HG02610 (cell line): ENCODE measurements around the gene NUDT21.
"Not testable (repeated sequence)": the region's sequence is repeated elsewhere in the genome, so short reads cannot be mapped to it uniquely, and the experiment has no call there.

Experiments used
- ATAC-seq: cut with Tn5 transposase; IDR thresholded peaks from one replicate; pipeline ENCODE4 v1.9.1; 2021; ENCODE audit warnings: mild to moderate bottlenecking, moderate library complexity; ENCODE audit not compliant: unreplicated experiment

NUDT21 gene

DNA sequence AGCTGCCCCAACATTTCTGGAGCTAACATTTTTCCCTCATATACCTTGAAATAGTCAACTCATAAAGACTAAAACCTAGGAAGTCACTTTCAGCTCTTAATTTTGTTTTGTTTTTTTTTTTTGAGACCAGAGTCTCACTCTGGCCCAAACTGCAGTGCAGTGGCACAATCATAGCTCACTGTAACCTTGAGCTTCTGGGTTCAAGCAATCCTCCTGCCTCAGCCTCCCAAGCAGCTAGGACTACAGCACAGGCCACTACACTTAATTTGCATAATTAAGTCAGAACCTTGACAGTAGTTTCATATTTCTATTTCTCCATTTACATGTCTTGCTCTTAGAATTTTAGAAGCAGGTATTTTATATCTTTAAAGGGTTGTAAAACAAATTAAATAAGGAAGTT, 30.5 kb downstream of the NUDT21 start:
- ATAC-seq = no peak

DNA sequence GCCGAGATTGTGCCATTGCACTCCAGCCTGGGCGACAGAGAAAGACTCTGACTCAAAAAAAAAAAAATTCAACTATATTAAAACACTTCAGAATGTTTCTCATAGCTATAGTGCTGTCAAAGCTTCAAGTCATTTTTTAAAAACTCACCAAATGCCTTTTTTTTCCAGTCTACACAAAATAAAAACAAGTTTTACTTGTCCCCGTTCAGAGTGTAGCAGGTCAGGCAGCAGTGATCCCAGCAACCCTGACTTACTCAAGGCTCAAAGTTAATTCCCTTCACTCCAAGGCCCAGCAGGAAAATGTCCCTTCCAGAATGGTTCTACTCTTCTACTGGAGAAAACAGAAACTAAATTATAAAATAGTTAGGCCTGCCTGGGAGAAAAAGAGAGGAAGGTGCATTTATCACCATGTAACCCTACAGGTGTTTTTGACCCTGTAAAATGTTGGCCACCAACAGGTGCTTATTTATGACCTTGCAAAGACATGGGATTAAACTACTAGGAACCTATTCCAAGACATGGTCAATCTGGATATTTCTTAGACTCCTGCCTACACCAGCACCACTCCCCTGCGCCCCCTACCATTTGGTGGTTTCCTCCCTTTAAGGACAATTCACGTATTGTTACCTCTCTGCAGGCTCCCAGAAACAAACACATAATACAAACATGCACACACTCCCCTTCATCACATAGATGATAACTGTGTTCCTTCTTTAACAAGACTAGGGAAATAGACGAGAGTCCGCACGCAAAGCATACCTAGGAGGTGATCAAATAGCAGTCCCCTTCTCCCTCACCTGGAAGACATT, 31.2 kb downstream of the NUDT21 start:
- no peak for ATAC-seq

DNA sequence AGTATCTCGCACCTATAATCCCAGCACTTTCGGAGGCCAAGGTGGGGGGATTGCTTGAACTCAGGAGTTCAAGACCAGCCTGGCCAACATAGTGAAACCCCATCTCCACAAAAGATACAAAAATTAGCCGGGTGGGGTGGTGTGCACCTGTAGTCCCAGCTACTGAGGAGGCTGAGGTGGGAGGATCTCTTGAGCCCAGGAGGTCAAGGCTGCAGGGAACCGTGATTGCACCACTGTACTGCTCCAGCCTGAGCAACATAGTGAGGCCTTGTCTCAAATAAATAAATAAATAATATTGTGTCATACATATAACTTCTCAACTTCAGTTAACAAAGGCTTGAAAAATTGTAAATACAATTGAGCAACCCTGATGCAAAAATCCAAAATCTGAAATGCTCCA, 34.0 kb downstream of the NUDT21 start:
- ATAC-seq = no peak

DNA sequence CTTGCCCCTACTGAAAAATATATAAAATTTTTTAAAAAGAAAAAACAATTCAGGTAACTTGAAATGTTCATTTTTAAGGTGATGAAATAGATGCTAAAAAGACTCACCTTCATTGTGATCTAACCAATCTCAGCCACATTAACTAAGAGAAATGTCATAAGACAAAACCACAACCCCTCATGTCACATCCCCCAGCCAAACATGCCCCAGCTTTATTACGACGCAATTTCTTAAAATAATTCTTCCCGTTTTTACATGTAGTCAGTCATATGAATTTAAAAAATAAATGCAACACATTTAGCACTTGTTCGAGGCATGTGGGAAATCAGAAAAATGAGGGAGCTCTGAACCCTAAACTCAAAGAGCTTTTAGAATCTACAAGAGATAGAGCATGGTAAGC, 35.3 kb downstream of the NUDT21 start:
- ATAC-seq = no peak

DNA sequence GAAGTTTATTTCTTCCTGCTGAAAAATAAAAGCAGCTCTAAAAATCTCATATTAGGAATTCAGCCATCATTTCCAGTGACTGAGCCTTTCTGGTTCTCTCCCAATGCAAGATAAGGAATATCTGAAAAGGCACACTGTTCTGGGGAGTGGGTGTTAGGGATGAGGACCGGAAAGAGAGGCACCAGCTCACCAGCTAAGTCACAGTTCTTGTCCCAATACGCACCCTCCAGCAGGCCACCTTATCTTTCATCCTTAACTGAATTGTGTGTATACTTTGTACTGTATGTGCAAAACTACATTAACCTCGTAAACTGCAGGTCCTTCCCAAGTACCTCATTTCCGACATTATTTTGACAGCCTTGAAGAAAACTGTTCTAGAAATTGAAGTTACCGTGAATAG, 36.8 kb downstream of the NUDT21 start:
- no peak for ATAC-seq

DNA sequence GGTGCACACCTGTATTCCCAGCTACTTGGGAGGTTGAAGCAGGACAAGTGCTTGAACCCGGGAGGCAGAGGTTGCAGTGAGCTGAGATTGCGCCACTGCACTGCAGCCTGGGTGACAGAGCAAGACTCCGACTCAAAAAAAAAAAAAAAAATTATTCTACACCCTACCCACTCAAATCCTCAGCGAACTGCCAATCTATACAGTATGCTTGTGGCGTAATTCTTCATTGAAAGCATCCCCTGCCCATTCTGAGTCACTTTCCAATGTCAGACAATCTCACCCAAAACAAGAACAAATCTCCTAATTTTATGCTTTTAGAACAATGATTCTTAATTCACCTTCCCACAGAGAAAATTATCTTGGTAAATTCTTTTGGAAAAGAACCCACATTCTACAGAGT, 37.8 kb downstream of the NUDT21 start:
- ATAC-seq = no peak

DNA sequence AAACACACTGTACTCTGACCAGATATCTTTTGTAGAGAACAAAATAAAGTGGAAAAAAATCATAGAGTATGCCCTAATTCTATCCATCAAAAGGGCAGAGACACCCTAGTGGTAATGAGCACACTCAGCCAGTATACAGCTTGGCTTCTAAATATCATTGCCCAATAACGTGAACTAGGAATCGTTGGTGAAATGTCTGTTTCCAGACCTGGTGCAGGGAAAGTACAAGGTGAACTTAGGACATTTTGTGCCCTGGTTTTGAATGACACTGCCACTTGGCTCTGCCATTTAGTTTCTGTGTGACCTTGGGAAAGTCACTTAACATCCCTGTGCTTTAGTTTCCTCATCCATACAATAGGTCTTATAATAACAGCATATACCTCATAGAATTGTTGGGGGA, 39.5 kb downstream of the NUDT21 start:
- ATAC-seq = no peak

DNA sequence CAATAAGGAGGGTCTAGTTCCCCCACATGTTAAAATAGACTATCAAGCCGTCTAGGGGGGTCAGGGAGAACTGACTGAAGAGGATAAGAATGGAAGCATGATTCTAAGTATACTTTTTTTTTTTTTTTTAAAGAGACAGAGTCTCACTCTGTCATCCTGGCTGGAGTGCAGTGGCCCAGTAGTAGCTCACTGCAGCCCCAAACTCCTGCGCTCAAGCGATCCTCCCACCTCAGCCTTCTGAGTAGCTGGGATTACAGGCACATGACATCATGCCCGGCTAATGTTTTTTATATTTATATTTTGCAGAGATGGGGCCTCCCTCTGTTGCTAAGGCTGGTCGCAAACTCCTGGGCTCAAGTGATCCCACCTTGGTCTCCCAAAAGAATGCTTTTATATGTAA, 40.0 kb downstream of the NUDT21 start:
- ATAC-seq = no peak

DNA sequence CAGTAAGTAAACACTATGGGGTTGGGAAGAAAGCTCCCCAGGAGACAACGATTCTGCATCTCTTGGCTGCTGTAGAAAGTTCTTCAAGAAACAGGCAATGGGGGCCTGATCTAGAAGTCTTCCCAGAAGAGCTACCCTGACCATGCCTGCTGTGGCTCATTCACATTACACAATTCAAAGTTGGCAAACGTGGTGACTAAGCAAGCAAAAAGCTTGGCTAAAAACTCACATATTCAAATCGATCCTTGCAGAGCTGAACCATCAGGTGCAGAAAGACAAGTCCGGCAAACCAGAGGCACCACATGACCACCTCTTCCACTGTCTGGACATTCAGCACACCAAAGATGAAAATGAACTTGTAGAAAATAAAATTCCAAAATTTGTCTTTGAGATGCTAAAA, 41.9 kb downstream of the NUDT21 start:
- ATAC-seq = no peak

DNA sequence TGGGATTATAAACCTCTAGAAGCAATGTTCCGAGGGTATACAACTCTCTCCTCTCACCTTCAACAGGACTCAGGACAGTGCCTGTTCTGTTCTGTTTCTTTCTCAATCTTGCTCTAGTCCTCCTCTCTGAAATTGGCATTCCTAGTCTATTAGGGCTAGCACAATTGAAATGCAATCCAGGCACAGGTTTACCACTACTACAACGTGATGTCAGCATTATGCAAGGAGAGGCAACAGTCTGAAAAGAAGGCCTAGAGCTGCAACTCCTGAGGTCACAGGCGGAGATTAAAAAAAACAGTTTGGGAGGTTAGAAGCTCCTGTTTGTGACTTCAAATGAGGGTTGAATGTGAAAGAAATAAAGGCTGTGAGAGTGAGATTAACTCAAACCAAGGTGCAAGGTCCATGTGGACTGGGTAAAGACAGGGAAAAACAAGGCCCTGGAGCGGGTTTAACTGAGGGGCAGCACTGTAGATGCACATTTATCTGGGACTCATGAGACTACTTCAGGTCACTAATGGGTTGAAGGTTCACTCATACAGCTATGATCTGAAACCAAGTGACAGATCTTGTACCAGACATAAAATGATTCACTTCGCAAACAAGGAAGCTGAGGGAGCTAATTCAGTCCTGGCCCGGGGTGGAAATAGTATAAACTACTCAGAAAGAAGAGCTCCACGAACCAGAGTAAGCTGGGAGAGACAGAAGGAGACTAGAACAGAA, 42.6 kb downstream of the NUDT21 start:
- no peak for ATAC-seq

DNA sequence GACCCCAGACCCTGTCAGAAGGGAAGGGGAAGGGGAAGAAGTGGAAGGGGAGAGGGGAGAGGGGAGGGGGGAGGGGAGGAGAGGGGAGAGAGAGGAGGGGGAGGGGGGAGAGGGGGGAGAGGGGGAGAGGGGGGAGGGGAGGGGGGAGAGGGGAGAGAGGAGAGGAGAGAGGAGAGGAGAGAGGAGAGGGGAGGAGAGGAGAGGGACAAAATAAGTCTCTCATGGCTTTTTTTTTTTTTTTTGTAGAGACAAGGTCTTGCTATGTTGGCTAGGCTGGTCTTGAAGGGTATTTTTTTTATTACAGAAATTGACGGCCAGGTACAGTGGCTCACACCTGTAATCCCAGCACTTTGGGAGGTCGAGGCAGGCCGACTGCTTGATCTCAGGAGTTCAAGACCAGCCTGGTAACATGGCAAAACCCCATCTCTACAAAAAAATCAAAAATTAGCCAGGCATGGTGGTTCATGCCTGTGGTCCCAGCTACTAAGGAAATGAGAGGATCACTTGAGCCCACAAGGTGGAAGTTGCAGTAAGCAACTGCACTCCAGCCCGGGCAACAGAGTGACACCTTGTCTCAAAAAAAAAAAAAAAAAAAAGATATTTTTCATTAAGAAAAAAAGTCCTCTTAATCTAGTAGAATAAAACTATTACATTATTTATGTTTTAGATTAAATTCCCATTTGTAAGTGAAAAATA, 45.0 kb downstream of the NUDT21 start:
- ATAC-seq = no peak

DNA sequence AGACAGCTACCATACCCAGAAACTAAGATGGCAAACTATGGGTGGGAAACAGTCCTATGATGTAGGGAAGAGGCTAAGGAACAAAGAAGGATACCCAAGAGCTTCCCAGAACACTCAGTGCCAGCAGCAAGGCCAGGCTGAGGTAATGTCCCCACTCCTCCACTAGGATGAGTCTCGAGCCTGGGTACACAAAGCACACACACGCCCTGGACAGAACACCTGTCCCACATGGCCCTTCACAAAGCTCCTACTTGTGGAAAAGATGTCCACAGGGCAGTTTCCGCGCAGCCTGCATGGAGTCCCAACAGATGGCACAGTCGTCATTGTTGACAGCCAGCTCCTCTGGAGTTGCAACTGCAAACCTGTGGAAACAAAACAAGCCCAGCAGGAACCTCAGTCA, 49.6 kb downstream of the NUDT21 start:
- no peak for ATAC-seq

DNA sequence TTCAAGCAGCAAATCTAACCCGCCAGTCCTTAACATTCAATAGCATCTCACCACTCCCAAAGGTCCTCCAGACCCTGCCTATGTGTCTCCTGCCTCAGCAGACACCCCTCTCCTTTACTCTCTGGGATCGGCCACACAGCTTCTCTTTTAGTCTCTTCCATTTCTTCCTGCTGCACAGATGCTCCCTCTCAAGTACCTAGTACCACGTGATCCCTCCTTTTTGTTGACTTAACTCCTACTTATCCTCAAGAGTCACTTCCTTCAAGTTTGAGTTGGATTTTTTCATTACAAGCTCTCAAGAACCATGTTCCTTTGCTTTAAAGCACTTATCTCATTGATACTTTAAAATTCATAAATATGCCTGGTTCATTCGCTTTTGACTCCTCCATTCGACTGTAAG, 50.7 kb downstream of the NUDT21 start:
- no peak for ATAC-seq

DNA sequence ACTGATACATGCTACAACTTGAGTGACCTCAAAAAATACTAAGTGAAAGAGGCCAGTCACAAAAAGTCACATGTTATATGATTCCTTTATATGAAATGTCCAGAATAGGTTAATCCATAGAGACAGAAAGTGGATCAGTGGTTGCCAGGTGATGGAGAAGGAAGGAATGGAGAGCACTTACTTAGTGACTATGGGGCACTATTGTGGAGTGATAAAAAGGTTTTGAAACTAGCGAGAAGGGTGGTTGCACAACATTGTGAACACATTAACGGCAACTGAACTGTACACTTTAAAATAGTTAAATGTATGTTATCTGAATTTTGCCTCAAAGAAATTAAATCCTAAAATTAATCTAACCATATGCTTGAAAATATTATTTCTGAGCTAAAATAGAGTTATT, 51.6 kb downstream of the NUDT21 start:
- ATAC-seq = no peak

DNA sequence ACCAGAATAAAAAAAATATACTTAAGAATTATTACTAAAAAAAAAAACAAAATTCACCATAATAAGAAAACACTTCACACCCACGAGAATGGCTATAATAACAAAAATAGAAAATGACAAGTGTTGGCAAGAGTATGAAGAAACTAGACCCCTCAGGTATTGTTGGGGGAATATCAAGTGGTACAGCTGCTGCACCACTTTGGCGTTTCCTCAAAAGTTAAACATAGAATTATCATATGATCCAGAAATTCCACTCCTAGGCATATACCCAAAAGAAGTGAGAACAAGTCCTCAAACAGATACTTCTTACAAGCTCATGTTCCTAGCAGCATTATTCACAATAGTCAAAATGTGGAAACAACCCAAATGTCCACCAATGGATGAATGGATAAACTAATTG, 52.1 kb downstream of the NUDT21 start:
- ATAC-seq = no peak

DNA sequence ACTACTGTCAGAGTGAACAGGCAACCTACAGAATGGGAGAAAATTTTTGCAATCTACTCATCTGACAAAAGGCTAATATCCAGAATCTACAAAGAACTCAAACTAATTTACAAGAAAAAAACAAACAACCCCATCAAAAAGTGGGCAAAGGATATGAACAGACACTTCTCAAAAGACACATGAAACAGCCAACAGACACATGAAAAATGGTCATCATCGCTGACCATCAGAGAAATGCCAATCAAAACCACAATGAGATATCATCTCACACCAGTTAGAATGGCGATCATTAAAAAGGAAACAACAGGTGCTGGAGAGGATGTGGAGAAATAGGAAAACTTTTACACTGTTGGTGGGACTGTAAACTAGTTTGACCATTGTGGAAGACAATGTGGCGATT, 54.4 kb downstream of the NUDT21 start:
- not testable (repeated sequence) for ATAC-seq

DNA sequence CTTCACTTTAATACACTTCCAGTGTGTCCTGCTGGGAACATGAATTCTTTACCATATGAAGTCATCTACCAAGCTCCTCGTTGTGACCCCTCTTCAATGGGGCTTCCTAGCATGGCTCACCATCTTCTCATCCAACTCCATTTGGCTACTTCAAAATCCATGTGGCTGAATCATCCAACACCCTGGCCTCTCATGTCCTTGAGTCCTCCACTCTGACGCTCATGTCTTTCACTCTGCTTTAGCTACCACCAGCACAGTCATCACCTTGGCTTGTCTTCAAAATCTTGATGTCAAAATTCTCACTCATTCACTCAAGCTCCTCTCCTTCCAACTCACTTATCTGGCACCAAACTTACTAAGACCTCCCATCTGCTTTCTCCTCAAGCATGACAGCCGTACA, 61.6 kb downstream of the NUDT21 start:
- no peak for ATAC-seq

DNA sequence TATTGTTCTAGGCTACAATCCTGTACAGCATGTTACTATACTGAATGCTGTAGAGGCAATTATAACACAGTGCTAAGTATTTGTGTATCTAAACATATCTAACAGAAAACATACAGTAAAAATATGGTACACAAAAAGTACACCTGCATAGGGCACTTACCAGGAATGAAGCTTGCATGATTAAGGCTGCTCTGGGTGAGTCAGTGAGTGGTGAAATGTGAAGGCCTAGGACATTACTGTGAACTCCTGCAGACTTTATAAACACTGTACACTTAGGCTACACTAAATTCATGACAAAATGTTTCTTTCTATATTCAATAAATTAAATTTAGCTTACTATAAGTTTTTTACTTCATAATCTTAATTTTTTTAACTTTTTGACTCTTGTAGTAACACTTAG, 62.9 kb downstream of the NUDT21 start:
- no peak for ATAC-seq

DNA sequence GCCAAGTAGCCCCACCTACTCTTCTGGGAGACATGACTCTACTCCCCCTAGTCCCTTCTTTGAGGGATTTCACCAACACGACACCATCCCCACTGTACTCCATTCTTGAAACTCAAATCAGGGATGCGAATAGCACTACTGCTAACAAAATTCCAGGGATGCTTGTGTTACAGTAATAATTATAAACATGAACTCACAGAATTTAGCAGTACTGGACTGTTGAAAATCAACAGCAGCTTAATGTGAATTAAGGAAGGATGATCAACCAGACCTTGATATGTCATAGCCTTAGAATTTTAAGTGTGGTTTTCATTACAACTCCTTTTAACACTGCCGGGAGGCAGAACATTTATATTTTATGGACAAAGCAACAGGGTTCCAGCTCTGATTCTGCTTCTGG, 63.7 kb downstream of the NUDT21 start:
- no peak for ATAC-seq

DNA sequence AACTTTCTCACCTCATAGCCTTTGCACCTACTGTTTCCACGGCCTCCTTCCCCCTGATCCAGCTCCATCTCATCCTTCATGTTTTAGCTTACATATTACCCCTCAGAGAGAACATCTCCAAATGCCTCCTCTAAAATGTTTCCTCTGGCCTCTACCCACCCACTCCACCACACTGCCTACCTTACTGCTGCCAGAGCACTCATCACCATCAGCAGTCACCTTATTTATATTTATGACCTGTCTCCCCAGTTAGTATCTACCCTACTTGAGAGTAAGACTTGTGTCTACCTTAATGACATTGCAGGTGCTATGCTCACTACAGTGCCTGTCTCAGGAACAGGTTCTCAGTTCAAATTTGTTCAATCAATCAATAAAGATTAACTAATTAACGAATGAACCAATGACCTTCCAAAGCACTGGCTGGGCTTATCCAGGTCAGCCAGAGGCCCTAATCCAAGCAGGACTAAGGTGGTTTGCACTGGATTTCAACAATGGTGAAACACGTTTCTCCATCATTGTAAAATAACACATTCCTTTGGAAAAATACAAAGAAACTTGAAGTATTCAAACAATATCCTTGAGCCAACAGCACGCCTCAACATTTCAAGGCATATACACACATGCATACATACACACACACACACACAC, 66.9 kb downstream of the NUDT21 start:
- ATAC-seq = no peak

DNA sequence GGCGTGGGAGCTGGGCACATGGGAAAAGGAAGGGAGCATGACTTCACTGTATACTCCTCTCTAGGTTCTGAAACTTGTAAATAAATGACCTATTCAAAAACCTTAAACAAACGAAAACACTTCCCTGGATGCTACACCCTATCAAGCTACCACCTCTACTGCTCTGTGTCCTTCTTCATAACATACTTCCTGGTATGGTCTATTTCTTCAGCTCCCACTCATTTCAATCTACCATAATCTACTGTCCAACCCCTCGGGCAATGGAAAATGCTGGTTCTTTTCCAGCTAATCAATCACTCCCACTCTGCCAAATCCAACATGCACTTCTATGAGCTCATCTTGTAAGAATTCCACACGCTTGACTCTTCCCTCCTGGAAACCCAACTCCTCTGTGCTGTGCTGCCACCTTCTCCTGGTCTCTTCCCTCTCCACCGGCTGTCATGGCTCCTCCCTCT, 68.2 kb downstream of the NUDT21 start:
- ATAC-seq = no peak
